ENCODE results near the gene ZNF718. TPM values are rescaled to one million over a fixed set of nuclear protein-coding genes. Genes with fewer than 3 reads are reported as not detected.

ZNF718 gene
- total and polyA plus RNA-seq, 10 of the 15 experiments (the other 5 are each of a cell fraction or from before 2014, with no cell fraction given), result 1.1 to 7.0 (median 3.9) TPM

DNA sequence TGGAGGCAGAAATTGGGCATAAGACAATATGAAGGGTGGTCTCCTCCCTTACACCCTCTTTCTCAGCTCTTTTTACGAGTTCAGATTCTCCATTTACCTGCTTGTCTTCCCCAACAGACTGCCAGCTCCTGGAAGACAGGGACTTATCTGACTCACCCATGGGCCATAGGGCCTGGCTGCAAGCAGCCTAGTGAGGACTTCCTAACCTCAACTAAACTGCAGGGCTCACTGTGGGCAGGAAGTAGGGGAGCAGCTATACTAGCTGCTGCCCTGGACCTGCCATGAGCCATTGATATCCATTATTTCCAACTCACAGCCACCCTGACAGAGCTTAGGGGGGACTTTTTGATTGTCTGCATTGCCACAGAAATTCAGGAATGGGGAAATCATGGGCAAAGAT, 11.5 kb upstream of the ZNF718 start:
- no peak overlapping the region for H3K9ac ChIP-seq (ENCODE audit: control insufficient read depth, insufficient read depth, low read length)
- no peaks in the 10 kb centered on the region for H3K4me1 ChIP-seq (ENCODE audit: control insufficient read depth, insufficient read depth, low read length)
- ATAC-seq (no peak), FAIRE-seq (no peak), DNase-seq (ENCODE audit: low read depth, low spot score) (no peak)
- H3K79me2 ChIP-seq (ENCODE audit: control insufficient read depth, insufficient read depth, low read length), result no peaks in the 10 kb centered on the region
- TF ChIP-seq POU2F2 (IDR thresholded peaks at IDR 0.05; ENCODE audit: borderline replicate concordance, low read depth, low read length) (no peak), TCF3 (IDR thresholded peaks at IDR 0.05; ENCODE audit: borderline replicate concordance, insufficient read depth, low read depth, low read length) (no peak), BRCA1 (IDR thresholded peaks at IDR 0.05; ENCODE audit: low read depth, low read length) (no peak), MYB (IDR thresholded peaks at IDR 0.05; ENCODE audit: borderline replicate concordance, low read depth, low read length) (no peak), ZNF384 (IDR thresholded peaks at IDR 0.05; ENCODE audit: borderline replicate concordance, low read depth, low read length) (no peak), FOS (IDR thresholded peaks at IDR 0.05; ENCODE audit: borderline replicate concordance, extremely low read depth, insufficient read length) (no peak), NR2C2 (IDR thresholded peaks at IDR 0.05; ENCODE audit: borderline replicate concordance, control insufficient read depth, insufficient read length, low read depth) (no peak), RUNX3 (IDR thresholded peaks at IDR 0.05; ENCODE audit: low read length) (no peak), ASH2L (IDR thresholded peaks at IDR 0.05; ENCODE audit: borderline replicate concordance, low read depth) (no peak), POLR2A (IDR thresholded peaks at IDR 0.05; ENCODE audit: low read depth, low read length) (no peak), CHD1 (IDR thresholded peaks at IDR 0.05; ENCODE audit: low read depth, low read length) (no peak), ELK1 (IDR thresholded peaks at IDR 0.05; ENCODE audit: low read depth, low read length) (no peak)
- TF ChIP-seq, protein P1, sequence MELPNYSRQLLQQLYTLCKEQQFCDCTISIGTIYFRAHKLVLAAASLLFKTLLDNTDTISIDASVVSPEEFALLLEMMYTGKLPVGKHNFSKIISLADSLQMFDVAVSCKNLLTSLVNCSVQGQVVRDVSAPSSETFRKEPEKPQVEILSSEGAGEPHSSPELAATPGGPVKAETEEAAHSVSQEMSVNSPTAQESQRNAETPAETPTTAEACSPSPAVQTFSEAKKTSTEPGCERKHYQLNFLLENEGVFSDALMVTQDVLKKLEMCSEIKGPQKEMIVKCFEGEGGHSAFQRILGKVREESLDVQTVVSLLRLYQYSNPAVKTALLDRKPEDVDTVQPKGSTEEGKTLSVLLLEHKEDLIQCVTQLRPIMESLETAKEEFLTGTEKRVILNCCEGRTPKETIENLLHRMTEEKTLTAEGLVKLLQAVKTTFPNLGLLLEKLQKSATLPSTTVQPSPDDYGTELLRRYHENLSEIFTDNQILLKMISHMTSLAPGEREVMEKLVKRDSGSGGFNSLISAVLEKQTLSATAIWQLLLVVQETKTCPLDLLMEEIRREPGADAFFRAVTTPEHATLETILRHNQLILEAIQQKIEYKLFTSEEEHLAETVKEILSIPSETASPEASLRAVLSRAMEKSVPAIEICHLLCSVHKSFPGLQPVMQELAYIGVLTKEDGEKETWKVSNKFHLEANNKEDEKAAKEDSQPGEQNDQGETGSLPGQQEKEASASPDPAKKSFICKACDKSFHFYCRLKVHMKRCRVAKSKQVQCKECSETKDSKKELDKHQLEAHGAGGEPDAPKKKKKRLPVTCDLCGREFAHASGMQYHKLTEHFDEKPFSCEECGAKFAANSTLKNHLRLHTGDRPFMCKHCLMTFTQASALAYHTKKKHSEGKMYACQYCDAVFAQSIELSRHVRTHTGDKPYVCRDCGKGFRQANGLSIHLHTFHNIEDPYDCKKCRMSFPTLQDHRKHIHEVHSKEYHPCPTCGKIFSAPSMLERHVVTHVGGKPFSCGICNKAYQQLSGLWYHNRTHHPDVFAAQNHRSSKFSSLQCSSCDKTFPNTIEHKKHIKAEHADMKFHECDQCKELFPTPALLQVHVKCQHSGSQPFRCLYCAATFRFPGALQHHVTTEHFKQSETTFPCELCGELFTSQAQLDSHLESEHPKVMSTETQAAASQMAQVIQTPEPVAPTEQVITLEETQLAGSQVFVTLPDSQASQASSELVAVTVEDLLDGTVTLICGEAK (IDR thresholded peaks at IDR 0.05; ENCODE audit: borderline replicate concordance), result no peak
- H3K9me3 ChIP-seq (replicated peaks; ENCODE audit: control insufficient read depth, insufficient read depth, low read length), result peaks cover 7% of the 10 kb centered on the region; the same call in 1 of the 3 replicates
- WGBS (ENCODE audit: insufficient coverage, insufficient replicate concordance, low lambda C conversion rate, missing lambda C conversion rate), result 0% methylated on average over 1 of the region's 1 CpG
- no peaks in the 10 kb centered on the region for H3K27me3 ChIP-seq (replicated peaks in 1 of 2; ENCODE audit: control insufficient read depth in 2 of 2, insufficient read depth in 2 of 2, low read length in 1 of 2)
- intact Hi-C loops (cut with micrococcal nuclease; ENCODE audit: unreplicated experiment) (no loop called here), in situ Hi-C loops (cut with MboI) (no loop called here)
- no peak overlapping the region for H3K4me2 ChIP-seq (ENCODE audit: control insufficient read depth, insufficient read depth)
- ChIA-PET RAD21 (ENCODE audit: unreplicated experiment) (no interaction called here), POLR2A (no interaction called here), SMC1A (ENCODE audit: uncharacterized antibody, unreplicated experiment) (no interaction called here), CTCF (no interaction called here)
- H2AFZ ChIP-seq (ENCODE audit: control insufficient read depth, low read depth, low read length), result no peak overlapping the region
- no peak overlapping the region for H3K4me3 ChIP-seq
- H3K27ac ChIP-seq (ENCODE audit: control insufficient read depth, insufficient read depth), result no peak overlapping the region
- BruUV-seq (replicated peaks), result no TSS peak
- no peaks in the 10 kb centered on the region for H4K20me1 ChIP-seq (ENCODE audit: control insufficient read depth, insufficient read depth)
- H3K36me3 ChIP-seq (ENCODE audit: control insufficient read depth in 2 of 2, insufficient read depth in 2 of 2, low read length in 1 of 2), result no peaks in the 10 kb centered on the region

All from GM12878 (cell line).